ENCODE measurements around the gene CPED1. TPM values are rescaled to one million over a fixed set of nuclear protein-coding genes. Genes with fewer than 3 reads are reported as not detected.

The CPED1 gene
- total RNA-seq, 2 donors from 2014 or later: 77.4 to 126 TPM

DNA sequence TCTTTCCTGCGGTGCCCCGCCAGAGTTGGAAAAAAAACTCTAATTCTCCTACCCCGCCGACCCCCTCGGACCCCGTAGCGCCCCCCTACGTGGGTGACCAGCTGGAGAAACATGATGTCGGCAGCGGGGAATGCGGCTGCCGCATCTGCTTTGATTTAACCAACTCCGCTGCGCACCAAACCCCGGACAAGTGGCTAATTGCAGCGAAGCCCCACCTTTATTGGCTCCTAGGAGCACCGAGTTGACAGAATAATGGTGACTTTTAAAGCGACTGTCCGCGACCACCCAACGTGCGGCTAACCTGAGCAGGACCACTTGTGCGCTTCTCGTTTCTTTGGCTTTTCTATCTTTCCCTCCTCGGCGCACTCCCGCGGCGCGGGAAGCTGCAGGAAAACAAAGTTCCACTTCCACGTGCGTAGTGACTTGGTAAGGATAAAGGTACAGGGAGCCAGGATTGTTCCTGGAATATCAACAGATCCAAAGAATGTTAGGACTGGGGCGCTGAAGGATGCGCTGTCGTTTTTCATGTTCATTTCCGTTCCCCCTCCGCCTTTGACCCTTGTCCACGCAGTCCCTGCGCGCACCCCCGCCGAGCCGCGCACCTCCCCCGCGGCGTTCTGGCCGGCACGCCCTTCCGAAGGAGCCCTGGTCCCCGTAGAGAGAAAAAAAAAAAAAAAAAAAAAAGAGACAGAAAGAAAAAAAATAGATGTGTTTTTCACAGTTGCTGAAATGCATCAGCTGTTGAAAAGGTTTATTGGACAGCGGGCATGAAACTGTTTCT, 341.7 kb downstream of the CPED1 start:
- no peak for TF ChIP-seq CTCF (IDR thresholded peaks at IDR 0.05)
- Histone ChIP-seq H3K27ac (no peak overlapping the region), H3K36me3 (no peaks in the 10 kb centered on the region), H3K9me3 (no peaks in the 10 kb centered on the region), H3K4me3 (peak overlapping the region; percentile 61), H3K4me1 (ENCODE audit: control insufficient read depth in 1 of 2, low read depth in 2 of 2) (peaks cover 17 to 21% of the 10 kb centered on the region in 2 donors), H3K27me3 (replicated peaks; ENCODE audit: insufficient read depth) (peaks cover 35% of the 10 kb centered on the region)
- no peak for ATAC-seq (ENCODE audit: insufficient number of reproducible peaks, low FRiP score, low read depth)
- no peak for DNase-seq (ENCODE audit: low spot score)

DNA sequence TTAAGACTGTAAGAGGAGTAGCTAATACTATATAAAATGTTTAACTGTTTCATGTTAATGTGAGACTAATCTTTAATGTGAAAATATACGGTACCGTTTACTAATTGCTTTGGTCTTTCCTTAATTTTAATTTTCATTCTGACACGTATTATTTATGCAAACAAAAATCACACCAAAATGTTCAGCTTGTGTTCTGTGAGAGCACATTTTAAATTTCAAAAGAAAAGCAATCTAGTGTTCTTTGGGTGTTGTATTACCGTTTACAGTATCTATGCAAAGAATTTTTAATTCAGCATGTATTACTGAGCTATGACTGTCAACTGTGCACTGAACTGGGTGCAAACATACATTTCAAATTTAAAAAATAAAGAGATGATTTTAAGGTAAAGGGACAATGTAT, 342.5 kb downstream of the CPED1 start:
- no peak for ATAC-seq (ENCODE audit: insufficient number of reproducible peaks, low FRiP score, low read depth)
- Histone ChIP-seq H3K9me3 (no peaks in the 10 kb centered on the region), H3K4me3 (no peak overlapping the region), H3K27ac (no peak overlapping the region), H3K36me3 (no peaks in the 10 kb centered on the region), H3K27me3 (replicated peaks; ENCODE audit: insufficient read depth) (peaks cover 35% of the 10 kb centered on the region), H3K4me1 (ENCODE audit: control insufficient read depth in 1 of 2, low read depth in 2 of 2) (peaks cover 17 to 21% of the 10 kb centered on the region in 2 donors)
- no peak for DNase-seq (ENCODE audit: low spot score)
- no peak for TF ChIP-seq CTCF (IDR thresholded peaks at IDR 0.05)

DNA sequence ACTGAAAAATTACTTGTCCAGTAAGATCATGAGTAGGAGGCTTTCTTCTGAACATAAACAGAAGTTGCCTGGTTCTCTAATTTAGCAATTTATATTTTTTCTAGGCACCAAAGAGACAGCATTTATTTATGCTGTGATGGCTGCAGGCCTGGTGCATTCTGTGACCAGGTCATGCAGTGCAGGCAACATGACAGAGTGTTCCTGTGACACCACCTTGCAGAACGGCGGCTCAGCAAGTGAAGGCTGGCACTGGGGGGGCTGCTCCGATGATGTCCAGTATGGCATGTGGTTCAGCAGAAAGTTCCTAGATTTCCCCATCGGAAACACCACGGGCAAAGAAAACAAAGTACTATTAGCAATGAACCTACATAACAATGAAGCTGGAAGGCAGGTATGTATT, 343.1 kb downstream of the CPED1 start:
- Histone ChIP-seq H3K27me3 (replicated peaks; ENCODE audit: insufficient read depth) (peaks cover 35% of the 10 kb centered on the region), H3K9me3 (no peaks in the 10 kb centered on the region), H3K4me3 (no peak overlapping the region), H3K27ac (no peak overlapping the region), H3K36me3 (no peaks in the 10 kb centered on the region), H3K4me1 (ENCODE audit: control insufficient read depth in 1 of 2, low read depth in 2 of 2) (peaks cover 17 to 21% of the 10 kb centered on the region in 2 donors)
- ATAC-seq (ENCODE audit: insufficient number of reproducible peaks, low FRiP score, low read depth) (no peak), DNase-seq (ENCODE audit: low spot score) (no peak)
- no peak for TF ChIP-seq CTCF (IDR thresholded peaks at IDR 0.05)

GRCh38 chr7:121334376-121334775, 345.9 kb downstream of the CPED1 start:
- peaks cover 26% of the 10 kb centered on the region for H3K27me3 ChIP-seq (replicated peaks; ENCODE audit: insufficient read depth)
- no peak for TF ChIP-seq CTCF (IDR thresholded peaks at IDR 0.05)
- no peak overlapping the region for H3K27ac ChIP-seq
- no peaks in the 10 kb centered on the region for H3K9me3 ChIP-seq
- H3K4me1 ChIP-seq (ENCODE audit: control insufficient read depth in 1 of 2, low read depth in 2 of 2): peaks cover 13% of the 10 kb centered on the region in 2 donors
- DNase-seq (ENCODE audit: low spot score) (no peak), ATAC-seq (ENCODE audit: insufficient number of reproducible peaks, low FRiP score, low read depth) (no peak)
- no peaks in the 10 kb centered on the region for H3K36me3 ChIP-seq
- no peak overlapping the region for H3K4me3 ChIP-seq

GRCh38 chr7:121334875-121335648, 346.6 kb downstream of the CPED1 start:
- TF ChIP-seq CTCF (IDR thresholded peaks at IDR 0.05): no peak
- Histone ChIP-seq H3K36me3 (no peaks in the 10 kb centered on the region), H3K9me3 (no peaks in the 10 kb centered on the region), H3K27me3 (replicated peaks; ENCODE audit: insufficient read depth) (peaks cover 20% of the 10 kb centered on the region), H3K4me3 (no peak overlapping the region), H3K4me1 (ENCODE audit: control insufficient read depth in 1 of 2, low read depth in 2 of 2) (peaks cover 6% of the 10 kb centered on the region in 2 donors), H3K27ac (no peak overlapping the region)
- no peak for DNase-seq (ENCODE audit: low spot score)
- no peak for ATAC-seq (ENCODE audit: insufficient number of reproducible peaks, low FRiP score, low read depth)
